ENCODE results near the gene KLHL21.
"Not testable (repeated sequence)": the region's sequence is repeated elsewhere in the genome, so short reads cannot be mapped to it uniquely, and the experiment has no call there.

Gene KLHL21

DNA sequence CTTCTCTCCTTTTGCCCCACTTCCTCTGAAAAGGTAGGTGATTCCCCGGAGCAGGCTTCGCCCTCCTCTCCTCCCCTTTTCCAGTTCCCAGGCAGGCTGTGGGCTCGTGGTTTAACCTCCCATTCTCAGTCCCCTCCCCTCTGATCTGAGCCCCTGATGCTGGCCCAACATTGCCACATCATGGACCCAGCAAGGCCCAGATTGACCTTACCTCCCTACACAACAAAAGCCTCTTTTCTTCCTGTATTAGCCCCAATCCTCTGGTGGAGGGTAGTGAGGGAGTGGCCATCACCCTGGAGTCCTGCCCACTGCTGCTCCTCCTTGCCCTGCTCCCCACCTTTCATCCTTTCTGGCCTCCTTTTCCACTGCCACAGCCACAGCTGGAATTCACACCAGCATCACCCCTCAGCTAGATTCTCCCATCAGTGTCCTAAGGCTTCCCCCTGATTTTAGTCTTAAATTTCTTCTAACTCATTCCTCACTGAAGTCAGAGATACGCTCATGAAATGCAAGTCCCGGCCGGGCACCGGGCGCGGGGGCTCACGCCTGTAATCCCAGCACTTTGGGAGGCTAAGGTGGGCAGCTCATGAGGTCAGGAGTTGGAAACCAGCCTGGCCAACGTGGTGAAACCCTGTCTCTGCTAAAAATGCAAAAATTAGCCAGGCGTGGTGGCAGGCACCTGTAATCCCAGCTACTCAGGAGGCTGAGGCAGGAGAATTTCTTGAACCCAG is 29.9 kb downstream of the KLHL21 start:
- DNase-seq (ENCODE audit: low read depth, low spot score), result no peak

DNA sequence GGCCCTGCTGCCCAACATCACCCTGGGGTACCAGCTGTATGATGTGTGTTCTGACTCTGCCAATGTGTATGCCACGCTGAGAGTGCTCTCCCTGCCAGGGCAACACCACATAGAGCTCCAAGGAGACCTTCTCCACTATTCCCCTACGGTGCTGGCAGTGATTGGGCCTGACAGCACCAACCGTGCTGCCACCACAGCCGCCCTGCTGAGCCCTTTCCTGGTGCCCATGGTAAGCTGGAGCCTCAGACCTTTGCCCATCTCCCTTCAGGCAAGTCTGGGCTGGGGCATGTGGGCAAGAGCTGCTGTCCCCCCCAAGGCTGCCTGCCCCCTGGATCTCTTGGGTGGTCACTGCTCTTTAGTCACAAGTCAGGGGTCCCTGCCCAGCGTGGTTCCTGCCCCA is 31.7 kb downstream of the KLHL21 start:
- H3K4me3 ChIP-seq (ENCODE audit: low read length), result no peak overlapping the region
- DNase-seq (ENCODE audit: low read depth, low spot score), result no peak

More for the DNA sequence above, 29.9 kb downstream of the KLHL21 start:
- H3K4me3 ChIP-seq (ENCODE audit: low read length), result no peak overlapping the region

DNA sequence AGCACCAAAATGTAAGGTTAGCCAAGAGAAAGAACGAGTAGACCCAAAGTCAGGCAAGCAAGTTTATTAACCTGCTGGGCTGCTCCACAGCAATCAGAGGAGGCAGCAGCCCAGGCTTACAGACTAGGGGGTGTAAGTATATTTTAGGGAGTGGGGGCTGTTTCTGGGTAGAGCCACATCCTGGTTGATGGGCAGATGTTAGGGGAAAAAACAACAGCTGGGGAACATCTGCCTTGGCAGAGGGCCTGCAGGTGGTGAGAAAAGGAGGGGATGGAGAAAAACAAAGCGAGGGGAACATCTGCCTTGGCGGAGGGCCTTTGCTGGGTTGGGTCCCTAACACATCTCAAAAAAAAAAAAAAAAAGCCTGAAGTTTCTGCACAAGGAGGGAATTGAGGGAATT is 32.6 kb downstream of the KLHL21 start:
- DNase-seq (ENCODE audit: low read depth, low spot score), result no peak
- no peak overlapping the region for H3K4me3 ChIP-seq (ENCODE audit: low read length)

DNA sequence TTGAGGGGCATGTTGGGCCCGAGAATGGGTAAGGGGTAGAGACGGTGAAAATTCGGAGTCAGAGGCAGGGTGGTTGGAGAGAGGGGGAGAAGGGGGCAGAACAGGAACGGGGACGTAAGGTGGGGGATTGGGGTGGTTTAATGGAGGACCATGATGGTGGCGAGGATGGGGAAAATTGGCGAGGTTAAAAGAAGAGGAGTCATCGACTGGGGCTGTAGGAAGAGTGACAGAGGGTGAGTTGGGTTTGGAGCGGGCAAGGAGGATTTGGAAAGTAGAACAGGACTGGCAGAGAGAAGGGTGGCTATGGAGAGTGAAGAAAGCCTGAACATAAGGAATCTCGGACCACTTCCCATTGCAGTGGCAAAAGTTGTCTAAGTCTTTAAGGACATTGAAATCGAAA is 33.6 kb downstream of the KLHL21 start:
- DNase-seq (ENCODE audit: low read depth, low spot score), result no peak
- H3K4me3 ChIP-seq (ENCODE audit: low read length), result no peak overlapping the region

DNA sequence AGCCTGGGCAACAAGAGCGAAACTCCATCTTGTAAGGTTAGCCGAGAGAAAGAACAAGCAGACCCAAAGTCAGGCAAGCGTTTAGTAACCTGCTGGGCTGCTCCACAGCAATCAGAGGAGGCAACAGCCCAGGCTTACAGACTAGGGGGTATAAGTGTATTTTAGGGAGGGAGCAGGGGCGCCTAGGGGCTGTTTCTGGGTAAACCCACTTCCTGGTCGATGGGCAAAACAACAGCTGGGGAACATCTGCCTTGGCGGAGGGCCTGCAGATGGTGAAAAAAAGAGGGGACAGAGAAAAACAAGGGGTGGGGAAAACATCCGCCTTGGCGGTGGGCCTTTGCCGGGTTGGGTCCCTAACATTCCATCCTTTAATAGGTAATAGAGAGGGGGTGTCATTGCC is 42.4 kb downstream of the KLHL21 start:
- H3K4me3 ChIP-seq (ENCODE audit: low read length), result no peak overlapping the region
- DNase-seq (ENCODE audit: low read depth, low spot score), result no peak

DNA sequence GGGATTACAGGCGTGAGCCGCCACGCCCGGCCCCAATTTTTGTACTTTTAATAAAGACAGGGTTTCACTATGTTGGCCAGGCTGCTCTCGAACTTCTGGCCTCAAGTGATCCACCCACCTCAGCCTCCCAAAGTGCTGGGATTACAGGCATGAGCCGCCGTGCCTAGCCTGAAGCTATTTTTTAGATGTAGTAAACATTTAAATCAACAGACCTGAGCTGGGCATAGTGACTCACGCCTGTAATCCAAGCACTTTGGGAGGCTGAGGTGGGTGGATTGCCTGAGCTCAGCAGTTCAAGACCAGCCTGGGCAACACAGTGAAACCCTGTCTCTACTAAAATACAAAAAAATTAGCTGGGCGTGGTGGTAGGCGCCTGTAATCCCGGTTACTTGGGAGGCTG is 43.5 kb downstream of the KLHL21 start:
- not testable (repeated sequence) for DNase-seq (ENCODE audit: low read depth, low spot score); H3K4me3 ChIP-seq (ENCODE audit: low read length)

DNA sequence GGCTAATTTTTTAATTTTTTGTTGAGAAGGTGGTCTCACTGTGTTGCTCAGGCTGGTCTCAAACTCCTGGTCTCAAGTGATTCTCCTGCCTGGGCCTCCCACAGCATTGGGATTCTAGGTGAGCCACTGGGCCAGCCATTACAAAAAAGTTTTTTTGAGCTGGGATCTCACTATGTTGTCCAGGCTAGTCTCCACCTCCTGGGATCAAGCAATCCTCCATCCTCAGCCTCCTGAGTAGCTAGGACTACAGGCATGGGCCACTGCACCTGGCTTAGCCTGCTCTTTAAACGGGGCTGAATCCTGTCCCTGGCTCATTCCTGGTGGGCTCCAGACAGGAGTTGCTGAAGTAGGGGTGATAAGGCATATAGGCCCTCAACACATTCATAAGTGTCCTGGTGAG is 45.1 kb downstream of the KLHL21 start:
- H3K4me3 ChIP-seq (ENCODE audit: low read length), result no peak overlapping the region
- DNase-seq (ENCODE audit: low read depth, low spot score), result no peak

DNA sequence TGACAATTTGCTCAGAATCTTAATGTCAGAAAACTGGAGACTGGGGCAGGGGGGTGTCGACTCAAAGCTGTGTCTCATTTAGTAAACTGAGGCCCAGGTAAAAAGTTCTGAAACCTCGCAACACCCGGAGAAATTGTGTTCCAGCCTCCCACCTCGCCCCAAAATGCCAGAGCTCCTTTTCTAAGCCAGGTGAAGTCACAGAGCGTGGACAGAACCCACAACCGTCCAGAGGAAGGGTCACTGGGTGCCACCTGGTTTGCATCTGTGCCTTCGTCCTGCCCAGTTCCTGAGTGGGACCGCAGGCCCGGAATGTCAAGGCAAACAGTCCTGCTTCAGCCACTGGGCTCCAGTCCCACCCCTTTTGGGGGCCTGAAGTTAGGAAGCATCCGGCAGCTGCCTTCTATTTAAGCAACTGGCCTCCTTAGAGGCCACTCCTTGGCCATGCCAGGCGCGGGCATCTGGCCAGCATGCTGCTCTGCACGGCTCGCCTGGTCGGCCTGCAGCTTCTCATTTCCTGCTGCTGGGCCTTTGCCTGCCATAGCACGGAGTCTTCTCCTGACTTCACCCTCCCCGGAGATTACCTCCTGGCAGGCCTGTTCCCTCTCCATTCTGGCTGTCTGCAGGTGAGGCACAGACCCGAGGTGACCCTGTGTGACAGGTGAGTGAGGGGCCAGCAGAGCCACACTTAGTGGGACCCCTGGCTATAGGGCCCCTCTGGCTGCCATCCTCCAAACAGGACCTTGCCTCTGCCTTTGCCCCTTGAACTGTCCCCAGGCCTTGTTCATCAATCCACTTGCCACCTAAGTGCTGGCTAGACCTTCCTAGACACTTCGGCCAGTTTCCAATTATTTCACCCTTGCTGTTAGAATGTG is 47.5 kb downstream of the KLHL21 start, which contains the start of gene TAS1R1:
TAS1R1 (plus strand) TSS at position 401 of the 872 bp plus-strand sequence; CDS start at position 468, 67 bp downstream.
- H3K4me3 ChIP-seq (ENCODE audit: low read length), result peak within 1 kb of the TSS; percentile 93
- DNase-seq (ENCODE audit: low read depth, low spot score), result no peak

DNA sequence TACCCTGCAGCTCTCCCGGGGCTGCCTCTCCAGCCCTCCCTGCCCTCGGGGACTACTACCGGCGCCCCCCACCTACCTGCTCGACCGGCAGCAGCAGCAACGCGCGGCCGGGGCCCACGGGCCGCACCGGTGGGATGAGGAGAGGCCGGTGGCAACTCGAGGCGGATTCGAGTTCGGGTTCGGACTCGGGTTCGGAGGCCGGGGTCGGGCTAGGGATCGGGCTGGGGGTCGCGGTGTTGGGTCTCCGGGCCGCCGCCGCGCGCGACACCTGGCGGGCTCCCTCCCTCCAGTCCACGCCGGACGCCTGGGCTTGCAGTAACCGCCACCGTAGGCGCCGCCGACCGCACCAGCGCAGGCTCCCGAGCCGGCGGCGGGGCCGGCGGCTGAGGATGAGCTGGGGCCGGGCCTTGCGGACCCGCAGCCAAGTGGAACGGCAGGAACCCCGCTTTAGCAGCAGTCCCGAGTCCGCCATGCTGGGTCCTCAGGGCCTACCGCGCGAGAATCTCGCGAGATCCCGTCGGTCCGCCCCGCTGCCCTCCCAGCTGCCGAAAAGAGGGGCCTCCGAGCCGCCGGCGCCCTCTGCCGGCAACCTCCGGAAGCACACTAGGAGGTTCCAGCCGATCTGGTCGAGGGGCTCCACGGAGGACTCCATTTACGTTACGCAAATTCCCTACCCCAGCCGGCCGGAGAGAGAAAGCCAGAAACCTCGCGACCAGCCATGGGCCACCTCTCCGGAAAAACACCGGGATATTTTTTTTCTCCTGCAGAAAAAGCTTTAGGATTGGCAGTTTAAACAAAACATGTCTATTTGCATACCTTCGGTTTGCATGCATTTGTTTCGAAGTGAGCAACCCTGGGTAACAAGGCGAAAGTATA is 48.4 kb downstream of the KLHL21 start, which contains the start of gene NOL9:
NOL9 (minus strand) TSS at position 483 of the 876 bp plus-strand sequence; CDS start at position 472, 11 bp downstream.
- peak; percentile 85 for DNase-seq (ENCODE audit: low read depth, low spot score)
- peak within 1 kb of the TSS; percentile 93 for H3K4me3 ChIP-seq (ENCODE audit: low read length)

DNA sequence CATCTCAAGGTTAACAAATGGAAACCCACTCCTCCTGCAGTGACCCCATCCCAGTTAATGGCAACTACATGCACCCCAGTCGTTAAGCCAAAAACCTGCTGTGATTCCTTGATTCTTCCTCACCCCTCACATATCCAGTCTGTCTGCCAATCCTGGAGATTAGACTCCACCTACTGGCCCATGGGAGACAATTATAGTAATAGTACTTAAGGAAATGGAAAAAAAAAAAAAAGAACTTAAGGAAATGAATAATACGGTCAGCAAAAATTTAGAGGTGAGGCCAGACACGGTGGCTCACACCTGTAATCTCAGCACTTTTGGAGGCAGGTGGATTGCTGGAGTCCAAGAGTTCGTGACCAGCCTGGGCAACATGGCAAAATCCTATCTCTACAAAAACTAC is 55.4 kb downstream of the KLHL21 start:
- no peak for DNase-seq (ENCODE audit: low read depth, low spot score)
- no peak overlapping the region for H3K4me3 ChIP-seq (ENCODE audit: low read length)

DNA sequence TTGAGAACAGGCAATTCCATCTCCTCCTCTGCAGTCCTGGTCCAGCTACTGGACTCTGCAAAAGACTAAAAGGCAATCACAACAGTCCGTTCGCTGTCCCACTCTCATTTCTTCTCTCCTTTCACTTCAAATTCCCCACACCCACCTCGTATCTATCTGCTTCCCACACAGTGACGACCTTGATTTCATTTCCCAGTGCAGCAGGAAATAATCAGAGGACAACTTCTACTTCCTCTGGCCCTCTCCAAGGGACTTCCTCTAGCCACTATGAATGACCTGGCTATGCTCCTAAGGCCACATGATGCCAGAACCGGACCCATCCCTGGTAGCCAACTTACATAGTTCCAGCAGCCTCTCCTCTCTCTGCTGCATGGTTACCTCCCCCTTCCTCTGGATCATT is 56.3 kb downstream of the KLHL21 start:
- DNase-seq (ENCODE audit: low read depth, low spot score), result no peak
- H3K4me3 ChIP-seq (ENCODE audit: low read length), result no peak overlapping the region

DNA sequence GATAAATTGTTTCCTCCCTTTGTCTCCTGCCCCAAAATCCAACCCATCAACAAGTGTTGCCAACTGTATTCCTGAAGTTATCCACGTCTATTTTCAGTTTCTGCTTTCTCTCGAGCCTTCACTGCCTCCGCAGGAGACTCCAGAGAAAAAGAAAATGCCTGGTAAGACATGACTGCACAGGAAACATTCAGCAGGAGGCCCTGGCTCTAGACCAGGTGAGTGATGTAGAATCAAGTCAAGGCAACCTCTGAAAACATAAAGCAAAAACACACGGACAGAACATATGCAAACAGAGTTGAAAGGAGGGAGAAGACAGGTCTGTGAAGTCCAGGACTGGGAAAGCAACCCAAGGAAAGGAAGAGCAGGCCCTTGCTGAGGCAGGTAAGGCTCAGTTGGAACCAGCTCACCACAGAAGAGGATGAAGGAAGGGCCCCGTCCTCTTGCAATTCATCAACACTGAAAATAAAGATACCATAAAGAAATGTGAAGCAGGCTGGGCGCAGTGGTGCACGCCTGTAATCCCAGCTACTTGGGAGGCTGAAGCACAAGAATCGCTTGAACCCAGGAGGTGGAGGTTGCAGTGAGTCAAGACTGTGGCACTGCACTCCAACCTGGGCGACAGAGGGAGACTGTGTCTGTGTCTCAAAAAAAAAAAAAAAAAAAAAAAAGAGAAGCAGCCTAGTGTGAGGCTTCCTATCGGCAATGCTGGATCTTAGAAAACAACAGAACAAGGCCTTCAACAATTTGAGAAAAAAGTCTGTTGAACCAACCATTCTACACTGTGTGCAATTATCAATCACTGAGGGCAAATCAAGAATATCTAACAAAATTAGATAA is 57.2 kb downstream of the KLHL21 start:
- no peak overlapping the region for H3K4me3 ChIP-seq (ENCODE audit: low read length)
- DNase-seq (ENCODE audit: low read depth, low spot score), result no peak

DNA sequence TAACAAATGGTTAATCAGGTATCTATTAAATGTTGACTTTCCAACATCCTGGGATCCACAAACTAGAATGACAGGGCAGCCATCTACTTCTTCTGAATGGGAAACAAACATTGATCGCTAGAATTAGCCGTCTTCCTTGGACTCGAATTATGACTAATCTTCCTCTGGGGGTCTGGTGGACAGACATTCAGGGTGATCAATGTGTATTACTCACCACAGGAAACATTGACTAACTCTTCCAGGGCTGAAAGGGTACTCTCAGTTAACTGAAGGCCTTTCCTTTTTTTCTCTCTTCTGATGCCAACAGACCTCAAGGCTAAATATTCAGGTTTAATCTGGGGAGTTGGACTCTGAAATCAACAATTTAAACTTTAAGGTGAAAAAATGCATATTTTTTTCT is 57.8 kb downstream of the KLHL21 start:
- H3K4me3 ChIP-seq (ENCODE audit: low read length), result no peak overlapping the region
- DNase-seq (ENCODE audit: low read depth, low spot score), result no peak

Measured in Jurkat, Clone E6-1 (cell line).